K562 (cell line): ENCODE results near the gene ATXN1. TPM values are rescaled to one million over a fixed set of nuclear protein-coding genes. Genes with fewer than 3 reads are reported as not detected.

Experiments used
- E2F3 ChIP-seq: fragments of 250-450 bp; sonication (Bioruptor Pico); IDR thresholded peaks from 2 replicates; pipeline ENCODE4 v1.4.0; 2020; ENCODE audit warnings: mild to moderate bottlenecking
- MXI1 ChIP-seq: IDR thresholded peaks from 2 replicates; pipeline ENCODE4 v1.6.1; 2011; ENCODE audit warnings: low read depth, mild to moderate bottlenecking, improper control_type of control experiment, low read length
- NCOA1 ChIP-seq: fragments of 450-650 bp; IDR thresholded peaks from 2 replicates; pipeline ENCODE4 v1.6.1; 2016; ENCODE audit warnings: low read depth
- NFIC ChIP-seq: fragments of 450-650 bp; IDR thresholded peaks from 2 replicates; pipeline ENCODE4 v1.6.1; 2017; ENCODE audit warnings: mild to moderate bottlenecking, inconsistent platforms
- POLR2G ChIP-seq: fragments of 200-400 bp; formaldehyde crosslinking; IDR thresholded peaks from 2 replicates; pipeline ENCODE4 v1.6.1; 2017; ENCODE audit warnings: low read depth, mild to moderate bottlenecking, antibody characterized with exemption, low read length, moderate library complexity
- RBM22 ChIP-seq: fragments of 200-400 bp; formaldehyde crosslinking; IDR thresholded peaks from 2 replicates; pipeline ENCODE4 v1.6.1; 2018; ENCODE audit warnings: low read length, low read depth; ENCODE audit not compliant: poor library complexity, severe bottlenecking
- TEAD1 ChIP-seq, 2 experiments: fragments of 450-650 bp in 1 of 2; sonication (generic) in 1 of 2; formaldehyde crosslinking; IDR thresholded peaks; 2 replicates each; pipeline versions ENCODE4 v1.4.0 to v1.8.0; 2020 to 2022; ENCODE audit warnings: mild to moderate bottlenecking in 2 of 2, missing genetic modification reagents in 1 of 2
- ZNF263 ChIP-seq: sonication (generic); formaldehyde crosslinking; IDR thresholded peaks from 2 replicates; pipeline ENCODE4 v1.8.0; 2022; ENCODE audit warnings: mild to moderate bottlenecking, missing genetic modification reagents, borderline replicate concordance
- ZNF76 ChIP-seq: fragments of 250-450 bp; sonication (Bioruptor Pico); IDR thresholded peaks from 2 replicates; pipeline ENCODE4 v1.4.0; 2020; ENCODE audit warnings: mild to moderate bottlenecking, moderate library complexity, borderline replicate concordance
- polyA plus RNA-seq, 8 experiments: library from polyadenylated mRNA; depleted of rRNA in 4 of 8; stranded (reverse) in 5 of 8; unstranded in 3 of 8; fragments of >200 nt; fragmentation: Nextera tagmentation in 2 of 8; fragmentation: Illumina TruSeq in 1 of 8; extraction: Ambion mirVana in 2 of 8; extraction: Trizol in 1 of 8; gene quantifications; 2 replicates each; pipeline versions ENCODE4 v1.2.1 to v1.2.3, GENCODE V29; 2011 to 2014; ENCODE audit warnings: inconsistent platforms in 1 of 8, missing spikeins in 1 of 8
- total RNA-seq, 7 experiments: library from RNA; depleted of rRNA in 6 of 7; stranded (reverse); fragments of >200 nt in 6 of 7; fragmentation: Illumina TruSeq in 2 of 7; extraction: Trizol in 2 of 7; gene quantifications; 2 replicates each; pipeline versions ENCODE4 v1.2.1 to v1.2.3, GENCODE V29; 2011 to 2021; ENCODE audit warnings: low replicate concordance in 1 of 7
- TF ChIP-seq, protein P1 (sequence below), 2 experiments: fragments of 450-650 bp; formaldehyde crosslinking in 1 of 2; IDR thresholded peaks; 2 replicates each; pipeline versions ENCODE4 v1.4.0 to v1.6.1; 2014 to 2020; ENCODE audit warnings: mild to moderate bottlenecking in 2 of 2, borderline replicate concordance in 1 of 2, low read depth in 1 of 2
- TF ChIP-seq, protein P2 (sequence below): conservative IDR thresholded peaks from 2 replicates; pipeline ENCODE4 v1.6.1; 2011; ENCODE audit warnings: low read depth, mild to moderate bottlenecking, low read length; ENCODE audit not compliant: control insufficient read depth
- TF ChIP-seq, protein P3 (sequence below), 3 experiments: fragments of 200-800 bp in 1 of 3; fragments of 250-450 bp in 1 of 3; fragments of 450-650 bp in 1 of 3; sonication (Bioruptor Pico) in 1 of 3; sonication (Bioruptor generic) in 1 of 3; formaldehyde crosslinking in 1 of 3; IDR thresholded peaks; 2 replicates each; pipeline versions ENCODE4 v1.6.1 to v1.8.0; 2016 to 2022; ENCODE audit warnings: mild to moderate bottlenecking in 2 of 3, missing genetic modification characterization in 2 of 3, missing compliant biosample characterization in 1 of 3, moderate library complexity in 1 of 3

The ATXN1 gene
- total and polyA plus RNA-seq, 9 of the 15 experiments (the other 6 are each of a cell fraction or from before 2014, with no cell fraction given): under 0.01 to 1.2 (median 0.58) TPM

DNA sequence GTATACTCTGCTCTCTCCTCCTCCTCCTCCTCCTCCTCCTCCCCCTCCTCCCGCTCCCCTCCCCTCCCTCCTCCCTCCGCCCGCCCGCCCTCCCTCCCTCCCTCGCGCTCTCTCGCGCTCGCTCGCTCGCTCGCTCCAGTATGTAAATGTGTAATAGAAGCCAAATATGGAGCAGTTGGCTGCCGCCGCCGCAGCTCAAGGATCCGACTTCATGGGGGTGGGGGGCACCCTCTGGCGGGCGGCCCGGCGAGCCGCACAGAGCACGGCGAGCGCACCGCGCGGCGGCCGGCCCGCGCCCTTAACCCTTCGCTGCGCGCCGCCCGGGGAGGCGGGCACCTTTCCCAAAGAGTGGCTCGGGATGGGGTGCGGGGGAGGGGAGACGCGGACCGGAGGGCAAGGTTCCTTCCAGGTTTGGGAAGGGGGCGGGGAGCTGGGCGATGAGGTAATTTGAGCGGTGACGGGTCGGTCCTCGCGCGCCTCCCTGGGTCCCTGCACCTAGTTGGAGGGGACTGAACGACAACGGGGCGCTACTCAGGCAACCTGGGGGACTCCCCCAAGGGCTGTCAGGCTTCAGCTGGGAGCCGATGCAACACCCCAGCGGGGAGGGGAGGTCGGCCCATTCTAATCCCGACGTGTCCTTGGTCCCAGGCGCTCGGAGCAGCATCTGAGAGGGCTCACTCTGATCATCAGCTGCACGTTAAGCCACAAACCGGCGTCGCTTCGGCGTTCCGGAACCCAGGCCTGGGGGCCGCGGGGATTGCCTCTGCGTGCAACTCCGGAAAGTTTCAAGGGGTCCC is 409 bp upstream of the ATXN1 start (continued):
- TF ChIP-seq, protein P1, sequence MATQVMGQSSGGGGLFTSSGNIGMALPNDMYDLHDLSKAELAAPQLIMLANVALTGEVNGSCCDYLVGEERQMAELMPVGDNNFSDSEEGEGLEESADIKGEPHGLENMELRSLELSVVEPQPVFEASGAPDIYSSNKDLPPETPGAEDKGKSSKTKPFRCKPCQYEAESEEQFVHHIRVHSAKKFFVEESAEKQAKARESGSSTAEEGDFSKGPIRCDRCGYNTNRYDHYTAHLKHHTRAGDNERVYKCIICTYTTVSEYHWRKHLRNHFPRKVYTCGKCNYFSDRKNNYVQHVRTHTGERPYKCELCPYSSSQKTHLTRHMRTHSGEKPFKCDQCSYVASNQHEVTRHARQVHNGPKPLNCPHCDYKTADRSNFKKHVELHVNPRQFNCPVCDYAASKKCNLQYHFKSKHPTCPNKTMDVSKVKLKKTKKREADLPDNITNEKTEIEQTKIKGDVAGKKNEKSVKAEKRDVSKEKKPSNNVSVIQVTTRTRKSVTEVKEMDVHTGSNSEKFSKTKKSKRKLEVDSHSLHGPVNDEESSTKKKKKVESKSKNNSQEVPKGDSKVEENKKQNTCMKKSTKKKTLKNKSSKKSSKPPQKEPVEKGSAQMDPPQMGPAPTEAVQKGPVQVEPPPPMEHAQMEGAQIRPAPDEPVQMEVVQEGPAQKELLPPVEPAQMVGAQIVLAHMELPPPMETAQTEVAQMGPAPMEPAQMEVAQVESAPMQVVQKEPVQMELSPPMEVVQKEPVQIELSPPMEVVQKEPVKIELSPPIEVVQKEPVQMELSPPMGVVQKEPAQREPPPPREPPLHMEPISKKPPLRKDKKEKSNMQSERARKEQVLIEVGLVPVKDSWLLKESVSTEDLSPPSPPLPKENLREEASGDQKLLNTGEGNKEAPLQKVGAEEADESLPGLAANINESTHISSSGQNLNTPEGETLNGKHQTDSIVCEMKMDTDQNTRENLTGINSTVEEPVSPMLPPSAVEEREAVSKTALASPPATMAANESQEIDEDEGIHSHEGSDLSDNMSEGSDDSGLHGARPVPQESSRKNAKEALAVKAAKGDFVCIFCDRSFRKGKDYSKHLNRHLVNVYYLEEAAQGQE (IDR thresholded peaks at IDR 0.05; ENCODE audit: borderline replicate concordance): peak; percentile 20; the same call in 1 of the 2 replicates
- TF ChIP-seq, protein P1 (CRISPR knock-in tag; IDR thresholded peaks at IDR 0.05; ENCODE audit: low read depth): 0 out of 2 replicates have a peak, but pooled peaks have one; percentile 40
- TF ChIP-seq, protein P2, sequence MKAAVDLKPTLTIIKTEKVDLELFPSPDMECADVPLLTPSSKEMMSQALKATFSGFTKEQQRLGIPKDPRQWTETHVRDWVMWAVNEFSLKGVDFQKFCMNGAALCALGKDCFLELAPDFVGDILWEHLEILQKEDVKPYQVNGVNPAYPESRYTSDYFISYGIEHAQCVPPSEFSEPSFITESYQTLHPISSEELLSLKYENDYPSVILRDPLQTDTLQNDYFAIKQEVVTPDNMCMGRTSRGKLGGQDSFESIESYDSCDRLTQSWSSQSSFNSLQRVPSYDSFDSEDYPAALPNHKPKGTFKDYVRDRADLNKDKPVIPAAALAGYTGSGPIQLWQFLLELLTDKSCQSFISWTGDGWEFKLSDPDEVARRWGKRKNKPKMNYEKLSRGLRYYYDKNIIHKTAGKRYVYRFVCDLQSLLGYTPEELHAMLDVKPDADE: no peak
- peak; percentile 64 for TF ChIP-seq RBM22
- TF ChIP-seq ZNF263 (CRISPR knock-in tag): peak; percentile 70; the same call in 1 of the 2 replicates
- TF ChIP-seq MXI1: no peak
- TF ChIP-seq TEAD1 (CRISPR knock-in tag; IDR thresholded peaks at IDR 0.05): 0 out of 4 replicates have a peak, but pooled peaks of 1 of the 2 experiments have one; percentile 37
- TF ChIP-seq POLR2G: peak; percentile 78
- TF ChIP-seq NCOA1: no peak
- TF ChIP-seq ZNF76 (CRISPR knock-in tag): no peak
- TF ChIP-seq NFIC: no peak
- TF ChIP-seq, protein P3, sequence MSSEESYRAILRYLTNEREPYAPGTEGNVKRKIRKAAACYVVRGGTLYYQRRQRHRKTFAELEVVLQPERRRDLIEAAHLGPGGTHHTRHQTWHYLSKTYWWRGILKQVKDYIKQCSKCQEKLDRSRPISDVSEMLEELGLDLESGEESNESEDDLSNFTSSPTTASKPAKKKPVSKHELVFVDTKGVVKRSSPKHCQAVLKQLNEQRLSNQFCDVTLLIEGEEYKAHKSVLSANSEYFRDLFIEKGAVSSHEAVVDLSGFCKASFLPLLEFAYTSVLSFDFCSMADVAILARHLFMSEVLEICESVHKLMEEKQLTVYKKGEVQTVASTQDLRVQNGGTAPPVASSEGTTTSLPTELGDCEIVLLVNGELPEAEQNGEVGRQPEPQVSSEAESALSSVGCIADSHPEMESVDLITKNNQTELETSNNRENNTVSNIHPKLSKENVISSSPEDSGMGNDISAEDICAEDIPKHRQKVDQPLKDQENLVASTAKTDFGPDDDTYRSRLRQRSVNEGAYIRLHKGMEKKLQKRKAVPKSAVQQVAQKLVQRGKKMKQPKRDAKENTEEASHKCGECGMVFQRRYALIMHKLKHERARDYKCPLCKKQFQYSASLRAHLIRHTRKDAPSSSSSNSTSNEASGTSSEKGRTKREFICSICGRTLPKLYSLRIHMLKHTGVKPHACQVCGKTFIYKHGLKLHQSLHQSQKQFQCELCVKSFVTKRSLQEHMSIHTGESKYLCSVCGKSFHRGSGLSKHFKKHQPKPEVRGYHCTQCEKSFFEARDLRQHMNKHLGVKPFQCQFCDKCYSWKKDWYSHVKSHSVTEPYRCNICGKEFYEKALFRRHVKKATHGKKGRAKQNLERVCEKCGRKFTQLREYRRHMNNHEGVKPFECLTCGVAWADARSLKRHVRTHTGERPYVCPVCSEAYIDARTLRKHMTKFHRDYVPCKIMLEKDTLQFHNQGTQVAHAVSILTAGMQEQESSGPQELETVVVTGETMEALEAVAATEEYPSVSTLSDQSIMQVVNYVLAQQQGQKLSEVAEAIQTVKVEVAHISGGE (CRISPR knock-in tag; IDR thresholded peaks at IDR 0.05): no peak
- TF ChIP-seq E2F3 (CRISPR knock-in tag): 0 out of 2 replicates have a peak, but pooled peaks have one; percentile 13
